Fibroblast of villous mesenchyme (primary cell): Measurements from ENCODE around the gene CYP26B1. TPM values are rescaled to one million over a fixed set of nuclear protein-coding genes. Genes with fewer than 3 reads are reported as not detected.

Source experiments
- DNase-seq: peaks from one replicate; pipeline ENCODE4 v3.0.0-alpha.2; 2010; ENCODE audit warnings: low read depth
- H3K4me3 ChIP-seq: 2 replicates; pipeline ENCODE4 v1.5.1; 2011; ENCODE audit warnings: low read depth, mild to moderate bottlenecking, low read length
- CTCF ChIP-seq: IDR thresholded peaks from 2 replicates; pipeline ENCODE4 v1.5.1; 2012; ENCODE audit warnings: low read depth, mild to moderate bottlenecking, low read length; ENCODE audit not compliant: insufficient read depth
- total RNA-seq: library from RNA; depleted of rRNA; stranded (reverse); fragments of >200 nt; gene quantifications from 2 replicates; pipeline ENCODE4 v1.2.3, GENCODE V29; 2012

The CYP26B1 gene
- total RNA-seq, 1 donor = 0.43 TPM

GRCh38 chr2:72124376-72124775 is 23.3 kb downstream of the CYP26B1 start:
- no peak overlapping the region for H3K4me3 ChIP-seq
- no peak for DNase-seq
- TF ChIP-seq CTCF = no peak

- TF ChIP-seq CTCF = no peak
- DNase-seq = no peak
- H3K4me3 ChIP-seq = no peak overlapping the region
Observed at GRCh38 chr2:72121153-72121552, 26.5 kb downstream of the CYP26B1 start.

GRCh38 chr2:72118951-72119350 is 28.7 kb downstream of the CYP26B1 start:
- H3K4me3 ChIP-seq = no peak overlapping the region
- no peak for DNase-seq
- TF ChIP-seq CTCF = no peak

GRCh38 chr2:72118386-72118785 is 29.3 kb downstream of the CYP26B1 start:
- DNase-seq = no peak
- no peak for TF ChIP-seq CTCF
- no peak overlapping the region for H3K4me3 ChIP-seq

- TF ChIP-seq CTCF = no peak
Observed at GRCh38 chr2:72117718-72118117, 29.9 kb downstream of the CYP26B1 start.

GRCh38 chr2:72117029-72117428 is 30.6 kb downstream of the CYP26B1 start:
- H3K4me3 ChIP-seq = no peak overlapping the region
- TF ChIP-seq CTCF = no peak
- no peak for DNase-seq

More at GRCh38 chr2:72117718-72118117, 29.9 kb downstream of the CYP26B1 start:
- H3K4me3 ChIP-seq = no peak overlapping the region
- DNase-seq = no peak

- H3K4me3 ChIP-seq = no peak overlapping the region
- peak; percentile 41 for TF ChIP-seq CTCF
- no peak for DNase-seq
Observed at GRCh38 chr2:72116081-72116533, 31.6 kb downstream of the CYP26B1 start.
